ENCODE results near the gene UQCR10.

DNA sequence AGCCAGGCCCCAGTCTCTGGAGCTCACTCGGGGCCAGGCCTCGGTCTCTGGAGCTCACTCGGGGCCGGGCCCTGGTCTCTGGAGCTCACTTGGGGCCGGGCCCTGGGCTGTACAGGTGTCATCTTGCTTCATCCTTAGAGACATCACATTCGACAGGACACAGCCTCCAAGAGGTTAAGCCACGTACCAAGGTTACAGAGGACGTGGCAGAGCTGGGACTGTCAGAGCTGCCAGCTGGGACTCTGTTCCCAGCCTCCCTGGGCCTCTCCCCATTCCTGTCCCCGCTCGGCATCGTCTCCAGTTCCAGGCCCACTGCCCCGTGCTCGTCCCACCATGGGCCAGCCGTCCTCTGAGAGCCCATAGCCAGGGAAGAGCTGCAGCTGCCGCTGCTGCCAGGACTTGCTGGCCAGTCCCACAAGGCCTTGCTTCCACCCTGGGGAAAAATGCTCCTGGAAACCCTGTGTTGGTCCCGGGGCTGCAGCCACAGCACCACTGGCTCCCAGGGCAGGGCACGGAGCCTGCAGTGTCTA lies 27.8 kb upstream of the UQCR10 start:
- TF ChIP-seq, protein P1, sequence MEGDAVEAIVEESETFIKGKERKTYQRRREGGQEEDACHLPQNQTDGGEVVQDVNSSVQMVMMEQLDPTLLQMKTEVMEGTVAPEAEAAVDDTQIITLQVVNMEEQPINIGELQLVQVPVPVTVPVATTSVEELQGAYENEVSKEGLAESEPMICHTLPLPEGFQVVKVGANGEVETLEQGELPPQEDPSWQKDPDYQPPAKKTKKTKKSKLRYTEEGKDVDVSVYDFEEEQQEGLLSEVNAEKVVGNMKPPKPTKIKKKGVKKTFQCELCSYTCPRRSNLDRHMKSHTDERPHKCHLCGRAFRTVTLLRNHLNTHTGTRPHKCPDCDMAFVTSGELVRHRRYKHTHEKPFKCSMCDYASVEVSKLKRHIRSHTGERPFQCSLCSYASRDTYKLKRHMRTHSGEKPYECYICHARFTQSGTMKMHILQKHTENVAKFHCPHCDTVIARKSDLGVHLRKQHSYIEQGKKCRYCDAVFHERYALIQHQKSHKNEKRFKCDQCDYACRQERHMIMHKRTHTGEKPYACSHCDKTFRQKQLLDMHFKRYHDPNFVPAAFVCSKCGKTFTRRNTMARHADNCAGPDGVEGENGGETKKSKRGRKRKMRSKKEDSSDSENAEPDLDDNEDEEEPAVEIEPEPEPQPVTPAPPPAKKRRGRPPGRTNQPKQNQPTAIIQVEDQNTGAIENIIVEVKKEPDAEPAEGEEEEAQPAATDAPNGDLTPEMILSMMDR (IDR thresholded peaks at IDR 0.05; ENCODE audit: borderline replicate concordance, extremely low read depth, low read length, poor library complexity, severe bottlenecking) = no peak
- TF ChIP-seq EZH2 (IDR thresholded peaks at IDR 0.05; ENCODE audit: borderline replicate concordance, low read depth, low read length, severe bottlenecking) = no peak

Measured in DND-41 (cell line).